Left ventricle myocardium inferior (tissue), 1 donor: ENCODE measurements around the gene PIP5K1C. TPM values are rescaled to one million over a fixed set of nuclear protein-coding genes. Genes with fewer than 3 reads are reported as not detected.
A peak's percentile ranks its signal among the peaks of the same experiment; 100 is the strongest.

ENCODE experiments used
- DNase-seq: peaks from one replicate; pipeline ENCODE4 v3.0.0-alpha.2; 2020
- H3K27ac ChIP-seq: fragments of 200-600 bp; replicated peaks from 2 replicates; pipeline ENCODE4 v1.8.0; 2021
- H3K27me3 ChIP-seq: fragments of 200-600 bp; 2 replicates; pipeline ENCODE4 v1.8.0; 2021; ENCODE audit warnings: low read depth
- H3K36me3 ChIP-seq: fragments of 200-600 bp; 2 replicates; pipeline ENCODE4 v1.8.0; 2021
- H3K4me1 ChIP-seq: fragments of 200-600 bp; 2 replicates; pipeline ENCODE4 v1.8.0; 2021
- H3K4me3 ChIP-seq: fragments of 200-600 bp; 2 replicates; pipeline ENCODE4 v1.8.0; 2021; ENCODE audit warnings: mild to moderate bottlenecking, moderate library complexity
- H3K9me3 ChIP-seq: fragments of 200-600 bp; replicated peaks from 2 replicates; pipeline ENCODE4 v1.8.0; 2021
- CTCF ChIP-seq: fragments of 200-600 bp; IDR thresholded peaks from 2 replicates; pipeline ENCODE4 v1.8.0; 2021; ENCODE audit warnings: antibody characterized with exemption, mild to moderate bottlenecking, borderline replicate concordance
- intact Hi-C: fragments of 100-400 bp; cut with micrococcal nuclease; formaldehyde crosslinking; loops from one replicate; pipeline ENCODE4 v1.11.0; 2022
- total RNA-seq: library from RNA; stranded (reverse); fragmentation: NEBNext Ultra II Directional; extraction: Animal tissue kit (Norgen Biotek cat#: 25700); gene quantifications from one replicate; pipeline ENCODE4 v1.2.1, GENCODE V29; 2021
- donor health status: DM: no; HTN: yes; CAD: no; lungs with severe emphysema.

The PIP5K1C gene
- total RNA-seq, 1 donor from 2014 or later: 31.6 TPM

- Histone ChIP-seq H3K27ac (no peak overlapping the region), H3K36me3 (peaks cover 8% of the 10 kb centered on the region), H3K27me3 (no peaks in the 10 kb centered on the region), H3K9me3 (peaks cover 7% of the 10 kb centered on the region), H3K4me3 (no peak overlapping the region), H3K4me1 (peaks cover 40% of the 10 kb centered on the region)
- intact Hi-C loops: no loop called here
- TF ChIP-seq CTCF: no peak
- DNase-seq: no peak
Measured at GRCh38 chr19:3680939-3681338, 19.3 kb downstream of the PIP5K1C start.

GRCh38 chr19:3679581-3679980 is 20.7 kb downstream of the PIP5K1C start:
- peaks cover 4% of the 10 kb centered on the region for H3K9me3 ChIP-seq
- no peaks in the 10 kb centered on the region for H3K27me3 ChIP-seq
- no peak for DNase-seq
- H3K4me3 ChIP-seq: no peak overlapping the region
- TF ChIP-seq CTCF: no peak
- intact Hi-C loops: no loop called here
- H3K4me1 ChIP-seq: peaks cover 50% of the 10 kb centered on the region
- peaks cover 6% of the 10 kb centered on the region for H3K36me3 ChIP-seq
- H3K27ac ChIP-seq: no peak overlapping the region

- intact Hi-C loops: no loop called here
- Histone ChIP-seq H3K4me1 (peaks cover 46% of the 10 kb centered on the region), H3K27me3 (no peaks in the 10 kb centered on the region), H3K36me3 (peaks cover 1% of the 10 kb centered on the region), H3K9me3 (peaks cover under 1% of the 10 kb centered on the region), H3K4me3 (no peak overlapping the region), H3K27ac (no peak overlapping the region)
- no peak for TF ChIP-seq CTCF
- no peak for DNase-seq
Measured at GRCh38 chr19:3679138-3679537, 21.1 kb downstream of the PIP5K1C start.

GRCh38 chr19:3678188-3678587 is 22.1 kb downstream of the PIP5K1C start:
- no peak for DNase-seq
- intact Hi-C loops: no loop called here
- Histone ChIP-seq H3K27me3 (no peaks in the 10 kb centered on the region), H3K4me1 (peaks cover 41% of the 10 kb centered on the region), H3K36me3 (no peaks in the 10 kb centered on the region), H3K9me3 (peaks cover 6% of the 10 kb centered on the region), H3K4me3 (no peak overlapping the region), H3K27ac (no peak overlapping the region)
- TF ChIP-seq CTCF: no peak

GRCh38 chr19:3674784-3675543 is 25.3 kb downstream of the PIP5K1C start:
- H3K9me3 ChIP-seq: peaks cover 6% of the 10 kb centered on the region
- H3K27ac ChIP-seq: peak overlapping the region; percentile 33
- DNase-seq: no peak
- H3K4me3 ChIP-seq: no peak overlapping the region
- intact Hi-C loops: no loop called here
- no peaks in the 10 kb centered on the region for H3K27me3 ChIP-seq
- TF ChIP-seq CTCF: no peak
- H3K36me3 ChIP-seq: no peaks in the 10 kb centered on the region
- peaks cover 58% of the 10 kb centered on the region for H3K4me1 ChIP-seq
